GM19467 (cell line): ENCODE results near the gene KISS1R.

Experiments
- ATAC-seq: cut with Tn5 transposase; IDR thresholded peaks from one replicate; pipeline ENCODE4 v1.9.1; 2021; ENCODE audit warnings: mild to moderate bottlenecking, moderate library complexity; ENCODE audit not compliant: unreplicated experiment

KISS1R gene

DNA sequence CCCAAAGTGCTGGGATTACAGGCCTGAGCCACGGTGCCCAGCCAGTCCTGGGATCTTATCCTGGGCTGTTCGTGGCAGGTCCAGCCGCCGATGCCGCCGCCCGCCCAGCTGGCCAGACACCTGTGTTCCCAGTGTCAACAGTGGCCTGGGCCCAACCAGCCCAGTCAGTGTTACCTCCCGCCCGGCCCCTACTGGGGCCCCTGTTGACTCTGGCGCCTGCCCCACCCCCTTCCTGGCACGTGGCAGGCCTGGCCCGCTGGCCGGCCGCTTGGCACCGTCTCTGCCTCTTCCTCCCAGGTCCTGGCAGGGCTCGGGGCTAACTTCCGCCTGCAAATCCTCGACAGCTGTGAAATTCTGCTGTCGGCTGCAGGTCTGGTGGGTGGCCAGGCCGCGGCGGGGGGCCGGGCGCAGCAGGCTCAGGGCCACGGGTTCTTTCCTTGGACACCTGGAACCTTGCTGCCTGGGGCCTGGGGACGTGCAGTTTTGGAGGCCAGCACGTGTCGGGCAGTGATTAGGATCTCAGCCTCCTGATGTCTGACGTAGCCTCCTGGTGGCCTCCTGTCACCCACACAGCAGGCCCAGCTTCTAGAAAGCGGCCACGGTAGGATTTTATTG, 17.8 kb downstream of the KISS1R start:
- ATAC-seq = no peak

DNA sequence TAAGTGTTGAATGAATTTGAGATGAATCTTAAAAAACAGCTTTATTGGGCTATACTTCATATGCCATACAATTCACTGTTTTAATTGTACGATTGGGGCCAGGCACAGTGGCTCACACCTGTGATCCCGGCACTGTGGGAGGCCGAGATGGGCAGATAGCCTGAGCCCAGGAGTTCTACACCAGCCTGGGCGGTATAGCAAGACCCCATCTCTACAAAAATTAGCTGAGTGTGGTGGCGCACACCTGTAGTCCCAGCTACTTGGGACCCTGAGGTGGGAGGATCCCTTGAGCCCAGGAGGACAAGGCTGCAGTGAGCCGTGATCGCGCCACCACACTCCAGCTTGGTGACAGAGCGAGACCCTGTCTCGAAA, 19.0 kb downstream of the KISS1R start:
- no peak for ATAC-seq

DNA sequence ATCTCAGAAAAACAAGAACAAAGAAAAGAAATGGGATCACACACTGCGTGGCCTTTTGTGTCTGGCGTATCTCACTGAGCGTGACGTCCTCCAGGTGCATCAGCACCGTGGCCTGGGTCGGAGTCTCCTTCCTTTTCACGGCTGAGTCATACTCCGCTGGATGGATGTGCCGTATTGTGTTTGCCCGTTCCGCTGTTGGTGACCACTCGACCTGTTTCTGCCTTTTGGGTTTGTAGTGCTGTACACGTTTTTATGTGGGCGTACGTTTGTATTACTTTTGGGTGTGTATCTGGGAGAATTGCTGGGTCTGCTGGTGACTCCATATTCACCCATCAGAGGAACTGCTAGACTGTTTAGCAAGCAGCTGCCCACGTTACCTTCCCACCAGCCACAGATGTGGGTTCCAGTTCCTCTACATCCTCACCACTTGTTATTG, 20.1 kb downstream of the KISS1R start:
- no peak for ATAC-seq

DNA sequence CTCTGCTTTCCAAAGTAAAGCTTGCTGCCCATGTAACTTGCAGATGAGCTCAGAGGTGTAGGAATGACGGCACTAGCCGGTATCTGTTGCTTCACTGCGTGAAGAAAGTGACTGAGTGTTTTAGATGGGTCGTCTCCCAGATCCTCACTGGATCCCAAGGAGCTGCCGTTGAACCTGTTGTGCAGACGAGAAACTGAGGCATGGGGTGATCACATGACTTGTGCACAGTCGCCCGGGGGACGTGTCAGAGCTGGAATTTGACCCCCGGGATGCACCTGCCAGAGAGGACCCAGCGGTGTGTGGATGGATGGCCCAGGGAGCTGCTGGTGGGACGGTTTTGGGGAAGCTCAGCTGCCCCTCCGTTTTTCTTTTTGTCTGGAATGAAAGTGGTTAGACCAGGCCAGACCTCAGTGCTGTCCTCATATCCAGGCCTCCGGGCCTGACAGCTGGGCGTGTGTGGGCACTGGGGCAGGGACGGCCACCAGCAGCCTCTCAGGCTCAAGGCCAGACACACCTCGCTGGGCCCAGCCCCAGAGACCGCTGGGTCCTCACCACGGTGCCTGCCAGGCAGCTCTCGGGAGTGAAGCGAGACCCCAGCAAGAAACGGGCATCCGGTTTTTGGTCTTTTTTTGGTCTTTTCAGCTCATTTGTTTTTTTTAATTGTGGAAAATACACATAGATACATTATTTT, 21.2 kb downstream of the KISS1R start:
- ATAC-seq = no peak

DNA sequence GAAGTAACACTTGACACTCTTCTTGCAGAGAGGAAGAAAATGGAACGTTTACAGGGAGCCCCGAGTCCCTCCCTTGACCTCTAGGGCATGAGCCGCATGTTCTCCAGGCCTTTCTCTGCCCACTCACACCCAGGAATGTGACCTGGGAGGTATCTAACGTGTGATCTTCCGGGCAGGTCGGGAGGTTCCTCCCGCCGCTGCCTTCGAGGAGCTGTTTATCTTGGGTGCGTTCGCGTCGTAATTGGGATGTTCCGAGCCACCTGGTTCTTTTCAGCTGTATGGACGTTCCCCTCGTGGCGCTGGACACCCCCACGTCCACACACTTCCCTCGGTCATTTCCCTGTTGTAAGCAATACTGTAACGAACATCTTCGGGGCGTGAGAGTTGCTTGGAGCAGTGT, 22.3 kb downstream of the KISS1R start:
- ATAC-seq = no peak

DNA sequence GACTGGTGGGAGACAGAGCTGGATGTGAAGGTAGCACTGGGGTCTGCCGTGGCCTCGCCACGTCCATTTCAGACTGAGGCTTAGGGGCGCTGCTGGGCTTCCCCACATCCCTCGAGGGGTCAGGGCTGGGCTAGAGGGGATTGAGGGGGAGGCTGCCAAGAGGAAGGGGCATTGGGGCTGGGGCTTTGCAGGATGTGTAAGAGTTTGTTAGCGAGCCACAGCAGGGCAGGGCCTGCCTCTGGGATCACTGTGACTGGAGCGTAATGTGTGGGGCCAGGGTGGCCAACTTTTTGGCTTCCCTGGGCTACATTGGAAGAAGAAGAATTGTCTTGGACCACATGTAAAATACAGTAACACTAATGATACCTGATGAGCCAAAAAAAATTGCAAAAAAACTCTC, 22.8 kb downstream of the KISS1R start:
- no peak for ATAC-seq

DNA sequence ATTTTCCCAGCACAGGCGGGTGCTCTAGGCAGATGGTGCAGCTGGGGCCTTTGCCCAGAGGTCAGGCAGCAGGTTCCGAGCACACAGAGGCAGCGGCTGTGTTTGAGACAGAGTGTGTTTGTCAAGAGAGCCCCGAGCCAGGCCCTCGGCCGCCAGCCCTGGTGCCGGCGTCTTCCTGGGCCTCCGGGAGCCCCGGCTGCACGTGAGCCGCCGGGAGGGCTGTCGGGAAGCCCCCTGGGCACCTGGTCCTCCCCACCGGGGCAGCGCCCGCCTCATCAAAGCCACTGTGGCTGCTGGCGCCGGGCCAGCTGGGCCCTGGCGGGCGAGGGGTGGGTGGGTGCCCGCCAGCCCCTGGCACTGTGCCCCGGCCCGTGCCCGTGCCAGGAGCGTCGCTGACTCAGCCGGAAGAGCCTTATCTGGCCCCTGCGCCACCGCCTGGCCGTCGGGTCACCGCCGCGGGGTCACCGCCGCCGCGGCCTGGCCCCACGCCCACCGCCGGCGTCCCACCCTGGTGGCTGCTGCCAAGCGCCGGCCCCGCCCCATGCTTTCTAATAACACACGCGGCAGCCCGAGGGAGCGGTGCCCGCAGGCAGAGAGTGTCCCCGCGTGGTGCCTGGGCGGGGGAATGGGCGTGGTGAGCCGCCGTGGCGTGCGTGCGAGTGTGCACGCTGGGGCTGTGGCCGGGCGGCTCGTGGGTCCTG, 23.6 kb downstream of the KISS1R start:
- ATAC-seq = no peak

DNA sequence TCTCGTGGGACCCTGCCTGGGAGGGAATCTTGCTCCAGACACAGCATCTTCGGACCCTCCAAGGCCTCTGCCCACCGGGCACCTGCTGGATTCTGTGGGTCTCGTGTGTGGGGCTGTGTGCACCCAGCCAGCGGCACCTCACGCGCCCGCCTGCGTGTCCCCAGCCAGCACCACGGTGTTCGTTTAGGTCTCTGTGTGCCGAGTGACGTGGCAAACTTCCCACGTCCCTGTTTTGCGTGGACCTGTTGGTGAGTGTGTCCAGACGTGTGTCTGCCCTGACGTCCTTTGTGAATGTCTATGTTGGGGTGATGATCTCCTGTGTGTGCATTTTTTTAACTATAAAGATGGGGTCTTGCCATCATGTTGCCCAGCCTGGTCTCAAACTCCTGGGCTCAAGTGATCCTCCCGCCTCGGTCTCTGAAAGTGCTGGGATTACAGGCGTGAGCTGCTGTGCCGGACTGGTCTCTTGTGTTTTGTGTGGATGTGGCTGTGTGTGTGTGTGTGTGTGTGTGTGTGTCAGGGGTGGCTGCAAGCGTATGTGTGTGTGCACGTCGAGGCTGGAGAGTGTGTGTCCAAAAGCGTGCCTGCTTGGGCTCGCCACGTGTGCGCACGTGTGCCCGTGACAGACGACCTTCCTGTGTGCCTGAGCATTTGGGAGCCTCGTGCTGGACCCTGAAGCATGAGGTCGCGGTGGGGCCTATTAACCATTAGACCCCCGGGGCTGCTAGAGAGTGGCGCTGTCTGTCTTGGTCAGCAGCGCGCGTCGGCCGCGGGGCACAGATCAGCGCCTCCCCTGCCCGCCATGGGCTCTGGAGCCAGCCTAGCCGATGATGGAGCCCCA, 24.4 kb downstream of the KISS1R start:
- ATAC-seq = no peak

DNA sequence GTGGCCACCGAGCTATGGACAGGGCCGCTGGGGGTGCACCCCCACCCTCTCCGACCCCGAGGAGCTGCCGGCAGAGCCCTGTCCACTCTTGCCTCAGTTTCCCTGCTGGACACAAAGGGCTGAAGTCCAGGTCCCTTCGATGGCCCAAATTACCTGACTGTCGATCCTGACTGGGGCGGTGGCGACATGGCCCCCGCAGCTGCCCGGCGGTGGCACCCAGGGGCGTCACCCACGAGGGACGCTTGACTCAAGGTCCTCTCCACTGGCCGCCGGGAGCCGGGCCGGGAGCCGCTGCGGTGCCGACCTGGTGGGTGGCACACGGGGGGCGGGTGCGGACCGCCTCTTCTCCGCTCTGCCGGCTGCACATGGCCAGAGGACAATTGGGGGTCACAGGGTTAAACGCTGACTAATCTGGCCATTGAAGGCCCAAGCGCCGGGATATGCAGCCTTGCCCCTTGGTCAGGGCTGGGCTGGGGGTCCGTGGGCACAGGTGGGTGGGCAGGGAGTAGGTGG, 25.1 kb downstream of the KISS1R start:
- no peak for ATAC-seq

DNA sequence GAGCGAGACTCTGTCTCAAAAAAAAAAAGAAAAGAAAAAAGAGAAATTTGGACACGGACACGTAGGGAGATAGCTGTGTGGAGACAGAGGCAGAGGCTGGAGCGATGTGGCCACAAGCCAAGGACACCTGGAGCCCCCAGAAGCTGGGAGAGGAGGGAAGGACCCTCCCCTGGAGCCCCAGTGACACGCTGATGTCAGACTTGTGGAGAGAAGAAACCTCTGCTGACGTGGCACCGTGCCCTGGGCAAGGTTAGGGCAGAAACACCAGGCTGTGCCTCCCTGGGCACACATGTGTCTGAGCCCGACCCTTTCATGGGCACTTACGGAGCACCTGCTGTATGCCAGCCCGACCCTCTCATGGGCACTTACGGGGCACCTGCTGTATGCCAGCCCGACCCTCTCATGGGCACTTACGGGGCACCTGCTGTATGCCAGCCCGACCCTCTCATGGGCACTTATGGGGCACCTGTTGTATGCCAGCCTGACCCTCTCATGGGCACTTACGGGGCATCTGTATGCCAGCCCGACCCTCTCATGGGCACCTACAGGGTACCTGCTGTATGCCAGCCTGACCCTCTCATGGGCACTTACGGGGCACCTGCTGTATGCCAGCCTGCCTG, 26.5 kb downstream of the KISS1R start:
- ATAC-seq = no peak

DNA sequence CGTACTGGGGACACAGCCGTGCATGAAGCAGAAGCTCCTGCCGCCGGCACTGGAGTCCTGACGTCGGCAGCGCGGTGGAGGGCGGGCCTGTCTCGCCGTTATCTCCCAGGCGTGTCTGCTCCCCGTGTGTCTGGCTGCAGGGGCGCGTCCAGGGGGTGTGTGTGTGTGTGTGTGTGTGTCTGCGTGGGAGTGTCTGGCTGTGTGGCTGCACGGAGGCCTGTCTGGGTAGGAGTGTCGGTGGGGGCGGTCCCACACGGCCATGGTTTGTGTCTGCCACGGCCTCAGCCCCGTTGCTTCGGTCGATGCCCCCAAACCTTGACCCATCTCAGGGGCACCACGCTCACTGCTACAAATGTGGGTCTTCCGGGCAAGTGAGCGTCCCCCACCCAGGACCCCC, 27.0 kb downstream of the KISS1R start:
- no peak for ATAC-seq

DNA sequence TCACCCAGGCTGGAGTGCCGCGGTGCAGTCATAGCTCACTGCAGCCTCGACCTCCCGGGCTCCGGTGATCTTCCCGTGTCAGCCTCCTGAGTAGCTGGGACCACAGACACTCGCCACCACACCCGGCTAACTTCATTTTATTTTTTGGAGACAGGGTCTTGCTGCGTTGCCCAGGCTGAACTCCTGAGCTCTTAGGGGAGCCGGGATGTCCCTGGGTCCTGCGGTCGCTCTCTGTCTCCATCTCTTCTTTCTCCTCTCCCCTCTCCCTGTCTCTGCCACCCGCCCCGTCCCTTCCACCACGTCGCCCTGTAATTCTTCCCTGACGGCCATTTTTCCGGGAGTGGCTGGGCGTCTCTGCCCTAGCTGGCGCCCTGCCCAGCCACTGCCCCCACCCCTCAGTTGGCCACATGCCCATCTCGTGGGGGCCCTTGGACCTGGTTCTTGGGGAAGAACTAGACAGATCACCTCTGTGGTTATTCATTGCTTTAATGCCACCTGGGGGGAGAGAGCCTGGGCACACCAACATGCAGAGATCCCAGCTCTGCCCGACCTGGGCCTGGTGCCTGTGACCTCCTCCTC, 27.6 kb downstream of the KISS1R start:
- no peak for ATAC-seq

DNA sequence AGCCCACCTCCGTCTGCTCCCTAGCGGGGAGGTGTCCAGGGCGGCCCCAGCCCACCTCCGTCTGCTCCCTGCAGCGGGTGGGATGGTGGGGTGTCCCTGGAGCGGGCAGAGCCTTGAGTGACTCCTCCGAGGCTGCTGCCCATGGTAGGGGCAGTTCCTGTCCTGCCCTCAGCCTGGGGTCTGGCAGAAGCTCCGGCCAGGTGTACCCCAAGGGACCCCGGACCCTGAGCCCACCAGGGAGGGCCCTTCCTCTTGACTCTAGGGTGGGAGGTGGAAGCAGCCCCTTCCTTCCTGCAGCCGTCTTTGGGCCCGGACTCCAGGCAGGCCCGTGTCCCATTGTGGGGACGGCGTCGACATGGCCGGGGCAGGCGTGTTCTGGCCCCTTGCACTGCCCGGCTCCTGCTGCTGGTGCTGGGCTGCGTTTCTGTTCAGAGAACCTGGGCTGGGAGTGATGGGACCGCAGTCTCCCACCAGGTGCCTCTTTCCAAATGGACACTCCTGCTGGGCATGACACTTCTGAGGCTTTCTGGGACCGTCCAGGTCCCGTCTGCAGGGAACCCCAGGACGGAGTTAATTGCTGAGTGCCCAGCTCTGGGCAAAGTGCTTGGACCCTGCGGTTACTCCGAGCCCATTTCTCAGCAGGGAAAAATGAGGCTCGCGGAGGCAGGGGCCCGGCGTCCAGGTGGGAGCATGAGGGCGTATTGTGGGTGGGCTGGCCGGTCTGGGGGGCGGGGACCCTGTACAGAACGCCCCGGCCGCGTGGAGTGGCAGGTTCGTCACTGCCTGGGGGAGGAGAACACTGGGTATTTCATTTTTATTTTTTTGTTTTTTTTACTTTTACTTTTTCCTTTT, 28.5 kb downstream of the KISS1R start:
- ATAC-seq = no peak

DNA sequence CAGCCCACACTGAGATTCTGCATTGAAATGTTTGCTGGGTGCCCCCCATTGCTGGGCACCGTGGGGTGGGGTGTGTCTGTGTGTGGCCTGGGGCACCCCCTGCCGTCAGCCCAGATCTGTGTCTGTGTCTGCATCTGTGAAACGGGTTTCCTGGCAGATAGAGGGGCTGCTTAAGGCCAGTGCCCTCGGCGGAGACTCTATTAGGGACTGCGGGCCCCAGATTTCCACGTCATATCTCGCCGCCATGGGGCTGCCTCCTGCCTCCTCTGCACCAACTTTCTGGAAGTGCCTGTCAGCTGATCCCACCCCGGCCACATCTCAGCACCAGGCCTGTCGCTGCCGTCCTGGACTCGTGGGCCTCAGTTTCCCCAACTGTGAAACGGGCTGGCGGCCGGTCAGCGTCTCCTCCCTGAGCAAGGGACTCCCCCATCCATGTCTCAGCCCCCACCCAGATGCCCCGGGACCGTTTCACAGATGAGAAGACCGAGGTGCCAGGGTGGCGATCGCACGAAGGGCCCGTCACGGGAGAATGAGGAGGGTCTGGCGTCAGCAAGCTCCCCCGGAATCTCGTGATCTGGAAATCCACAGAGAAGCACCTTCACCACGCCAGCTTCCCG, 30.1 kb downstream of the KISS1R start:
- ATAC-seq = no peak

DNA sequence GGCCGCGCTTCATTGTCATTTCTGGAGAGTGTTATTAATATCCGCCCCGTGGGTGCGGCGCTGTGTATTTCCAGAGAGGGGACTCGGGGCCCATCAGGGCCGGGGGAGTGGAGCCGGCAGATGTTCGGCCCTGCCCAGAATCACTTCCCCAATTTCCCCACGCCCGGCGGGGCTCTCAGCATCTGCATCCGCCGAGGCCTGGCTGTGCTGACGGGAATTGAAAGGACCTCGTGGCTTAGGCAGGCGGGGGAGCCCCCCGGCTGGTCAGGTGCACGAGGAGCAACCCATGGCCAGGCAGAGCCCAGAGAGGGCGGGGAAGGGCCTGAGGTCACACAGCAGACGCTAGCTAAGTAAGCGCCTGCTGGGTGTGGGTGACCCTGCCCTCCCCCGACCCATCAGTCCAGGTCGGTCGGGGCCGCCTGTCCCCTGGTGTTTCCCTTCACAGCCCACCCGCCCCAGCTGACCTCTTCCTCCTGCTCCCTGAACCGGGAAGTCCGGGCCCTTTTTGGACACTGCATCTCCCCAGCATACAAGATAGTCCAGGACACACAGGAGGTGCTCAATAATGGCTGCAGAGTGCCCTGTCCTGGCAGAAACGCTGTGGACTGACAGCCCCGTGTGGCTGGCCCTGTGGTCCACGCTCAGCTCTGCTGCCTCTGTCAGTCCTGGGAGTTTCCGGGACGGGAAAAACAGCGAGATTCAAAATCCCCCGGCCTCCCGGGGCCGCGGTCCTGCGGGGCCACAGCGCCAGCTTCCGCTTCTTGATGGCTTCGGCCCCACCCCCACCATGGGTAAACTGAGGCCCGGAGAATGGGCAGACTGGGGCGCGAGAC, 30.8 kb downstream of the KISS1R start:
- ATAC-seq = peak; percentile 66

DNA sequence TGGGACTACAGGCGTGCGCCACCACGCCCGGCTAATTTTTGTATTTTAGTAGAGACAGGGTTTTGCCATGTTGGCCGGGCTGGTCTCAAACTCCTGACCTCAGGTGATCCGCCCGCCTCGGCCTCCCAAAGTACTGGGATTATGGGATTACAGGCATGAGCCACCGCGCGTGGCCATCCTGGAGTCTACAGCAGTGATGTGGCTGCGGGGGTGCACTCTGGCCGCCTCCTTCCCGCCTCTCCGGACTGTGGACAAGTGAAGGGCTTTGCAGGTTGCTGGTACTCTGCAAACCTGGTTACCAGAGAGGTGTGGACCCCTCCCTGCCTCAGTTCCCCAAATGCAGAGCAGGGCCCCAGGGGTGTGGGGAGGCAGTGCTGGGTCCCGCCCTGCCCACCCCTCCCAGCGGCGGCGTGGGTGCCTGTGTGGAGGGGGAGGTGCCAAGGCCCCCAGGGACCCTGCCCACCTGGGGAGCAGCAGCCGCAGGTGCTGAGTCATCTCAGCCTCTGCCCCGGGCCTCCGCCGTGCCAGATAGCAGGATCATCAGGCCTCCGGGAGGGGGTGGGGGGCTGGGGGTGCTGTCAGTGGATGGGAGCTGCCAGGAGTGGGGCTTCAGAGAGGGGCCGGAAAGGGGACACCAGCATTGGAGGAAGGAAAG, 31.8 kb downstream of the KISS1R start:
- no peak for ATAC-seq

DNA sequence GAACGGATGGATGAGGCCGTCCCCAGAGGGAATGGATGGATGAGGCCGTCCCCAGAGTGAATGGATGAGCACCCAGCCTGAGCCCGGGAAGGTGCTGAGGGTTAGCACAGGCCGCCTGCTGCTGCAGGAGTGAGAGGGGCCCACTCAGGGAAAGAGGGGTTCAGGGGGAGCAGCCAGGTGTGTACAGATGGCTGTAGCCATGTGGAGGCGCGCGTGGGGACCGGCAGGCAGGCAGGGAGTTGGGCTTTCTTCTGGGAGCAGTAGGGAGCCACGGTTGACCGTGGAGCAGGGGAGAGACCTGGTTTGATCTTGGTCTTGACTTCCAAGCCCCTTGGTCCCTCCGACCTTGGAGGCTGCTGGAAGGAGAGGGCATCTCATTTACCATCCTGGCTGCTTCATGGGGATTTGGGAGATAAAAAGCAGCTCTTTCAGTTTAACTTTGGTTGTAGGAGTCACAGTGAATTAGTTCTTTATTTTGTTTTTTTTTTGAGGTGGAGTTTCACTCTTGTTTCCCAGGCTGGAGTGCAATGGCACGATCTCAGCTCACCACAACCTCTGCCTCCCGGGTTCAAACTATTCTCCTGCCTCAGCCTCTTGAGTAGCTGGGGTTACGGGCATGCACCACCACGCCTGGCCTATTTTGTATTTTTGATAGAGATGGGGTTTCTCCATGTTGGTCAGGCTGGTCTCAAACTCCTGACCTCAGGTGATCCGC, 33.4 kb downstream of the KISS1R start:
- no peak for ATAC-seq
